Endothelial cell of hepatic sinusoid (primary cell): ENCODE results near the gene SIGLEC1.

Source experiments
- in situ Hi-C: cut with HindIII; loops from 2 replicates; pipeline ENCODE4 v1.10.0; 2017; ENCODE audit warnings: low sequenced_read_pairs

SIGLEC1 gene

GRCh38 chr20:3729811-3730540, 17.6 kb upstream of the SIGLEC1 start:
- in situ Hi-C loops, result loop anchor here (10.0 kb wide), 1 partner anchor 355 kb away; no protein-coding TSS in a partner anchor

- in situ Hi-C loops, result no loop called here
Measured at GRCh38 chr20:3729378-3729777, 17.0 kb upstream of the SIGLEC1 start.

- in situ Hi-C loops, result no loop called here
Measured at GRCh38 chr20:3728876-3729275, 16.5 kb upstream of the SIGLEC1 start.

- in situ Hi-C loops, result no loop called here
Measured at GRCh38 chr20:3728354-3728753, 16.0 kb upstream of the SIGLEC1 start.

GRCh38 chr20:3727401-3728021, 15.1 kb upstream of the SIGLEC1 start:
- in situ Hi-C loops, result no loop called here

- in situ Hi-C loops, result no loop called here
Measured at GRCh38 chr20:3724356-3724755, 12.0 kb upstream of the SIGLEC1 start.

GRCh38 chr20:3723284-3723683, 10.9 kb upstream of the SIGLEC1 start:
- in situ Hi-C loops, result no loop called here

- in situ Hi-C loops, result no loop called here
Measured at GRCh38 chr20:3721912-3722311, 9.5 kb upstream of the SIGLEC1 start.

- in situ Hi-C loops, result no loop called here
Measured at GRCh38 chr20:3720626-3721025, 8.2 kb upstream of the SIGLEC1 start.

- in situ Hi-C loops, result no loop called here
Measured at GRCh38 chr20:3720068-3720467, 7.7 kb upstream of the SIGLEC1 start.

- in situ Hi-C loops, result loop anchor here (5.0 kb wide), 1 partner anchor 72 kb away; no protein-coding TSS in a partner anchor
Measured at GRCh38 chr20:3719046-3719445, 6.6 kb upstream of the SIGLEC1 start.

- in situ Hi-C loops, result loop anchor here (5.0 kb wide), 1 partner anchor 69 kb away; no protein-coding TSS in a partner anchor
Measured at GRCh38 chr20:3716195-3716834, 3.9 kb upstream of the SIGLEC1 start.

- in situ Hi-C loops, result no loop called here
Measured at GRCh38 chr20:3714092-3714491, 1.7 kb upstream of the SIGLEC1 start.

GRCh38 chr20:3711484-3711941, 887 bp downstream of the SIGLEC1 start:
- in situ Hi-C loops, result no loop called here

- in situ Hi-C loops, result no loop called here
Measured at GRCh38 chr20:3710703-3711483, 1.5 kb downstream of the SIGLEC1 start.

GRCh38 chr20:3710011-3710466, 2.4 kb downstream of the SIGLEC1 start:
- in situ Hi-C loops, result no loop called here

- in situ Hi-C loops, result no loop called here
Measured at GRCh38 chr20:3707508-3707899, 4.9 kb downstream of the SIGLEC1 start.

- in situ Hi-C loops, result no loop called here
Measured at GRCh38 chr20:3706774-3707507, 5.5 kb downstream of the SIGLEC1 start.

- in situ Hi-C loops, result no loop called here
Measured at GRCh38 chr20:3705970-3706739, 6.2 kb downstream of the SIGLEC1 start.
